Stimulated activated CD4-positive, alpha-beta T cell treated with anti-CD3 and anti-CD28 coated beads, Interleukin-12 subunit alpha, Interleukin-12 subunit beta, amount 100 ng/mL, for 24 hours (primary cell): ENCODE data around the gene IER2.

Source experiments
- DNase-seq, 2 experiments: peaks; one replicate each; pipeline ENCODE4 v3.0.0-alpha.2; 2020; ENCODE audit warnings: low read depth in 2 of 2

The IER2 gene

GRCh38 chr19:13150187-13150930, at the start of gene IER2, which contains the start of gene STX10:
IER2 (plus strand) TSS chr19:13150411; CDS start chr19:13153187, 2,776 bp downstream.
STX10 (minus strand) TSS chr19:13150375; CDS start chr19:13150173, 202 bp downstream.
- DNase-seq, result peak; percentile 86 to 89

GRCh38 chr19:13100841-13101589, 49.2 kb upstream of the IER2 start:
- DNase-seq, result no peak

- no peak for DNase-seq
Observed at GRCh38 chr19:13101590-13102415, 48.4 kb upstream of the IER2 start.

- no peak for DNase-seq
Observed at GRCh38 chr19:13102416-13102665, 47.9 kb upstream of the IER2 start.

GRCh38 chr19:13102666-13103580, 47.3 kb upstream of the IER2 start, which contains the start of gene LYL1:
LYL1 (minus strand) TSS chr19:13102858; CDS start chr19:13101171, 1,687 bp downstream.
- DNase-seq, result no peak

GRCh38 chr19:13103581-13104359, 46.4 kb upstream of the IER2 start:
- no peak for DNase-seq

GRCh38 chr19:13104360-13104847, 45.8 kb upstream of the IER2 start:
- no peak for DNase-seq

GRCh38 chr19:13104848-13105711, 45.1 kb upstream of the IER2 start:
- no peak for DNase-seq

GRCh38 chr19:13109361-13110098, 40.7 kb upstream of the IER2 start:
- no peak for DNase-seq

- no peak for DNase-seq
Observed at GRCh38 chr19:13110099-13110610, 40.1 kb upstream of the IER2 start.

GRCh38 chr19:13112555-13112954, 37.7 kb upstream of the IER2 start:
- DNase-seq, result no peak

GRCh38 chr19:13115936-13116281, 34.3 kb upstream of the IER2 start:
- DNase-seq, result no peak

GRCh38 chr19:13116282-13117175, 33.7 kb upstream of the IER2 start, which contains the start of gene TRMT1:
TRMT1 (minus strand) TSS chr19:13116740; CDS start chr19:13116399, 341 bp downstream.
- peak; percentile 84 to 94 for DNase-seq

GRCh38 chr19:13117176-13117771, 32.9 kb upstream of the IER2 start:
- DNase-seq, result no peak

- DNase-seq, result peak; percentile 80 to 84
Observed at GRCh38 chr19:13117772-13118423, 32.3 kb upstream of the IER2 start, which contains the start of gene NACC1. NACC1 (plus strand) TSS chr19:13118264; CDS start chr19:13135208, 16,944 bp downstream.
